GM21825 (cell line): ENCODE measurements around the gene CLNK.
"Not testable (repeated sequence)": the region's sequence is repeated elsewhere in the genome, so short reads cannot be mapped to it uniquely, and the experiment has no call there.

Experiments used
- ATAC-seq: cut with Tn5 transposase; IDR thresholded peaks from one replicate; pipeline ENCODE4 v1.9.1; 2021; ENCODE audit warnings: mild to moderate bottlenecking, moderate library complexity; ENCODE audit not compliant: unreplicated experiment

CLNK gene

DNA sequence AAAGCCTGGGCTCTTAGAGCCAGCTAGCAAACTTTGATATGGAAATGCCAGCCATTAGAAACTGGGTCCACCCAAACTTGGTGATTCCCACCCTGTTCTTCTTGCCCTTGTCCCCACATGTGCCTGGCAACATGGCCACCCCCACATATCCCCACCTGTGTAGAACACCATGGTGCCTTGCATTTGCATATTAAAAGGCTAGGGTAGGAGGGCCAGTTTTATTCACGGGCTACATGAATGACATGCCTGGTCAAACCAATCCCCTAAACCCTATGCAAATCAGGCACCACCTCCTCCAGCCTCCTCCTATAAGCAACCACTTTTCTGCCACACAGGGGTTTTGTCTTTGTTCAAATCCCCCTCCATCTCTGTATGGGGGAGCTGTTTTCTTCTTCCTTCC, 104.9 kb downstream of the CLNK start:
- ATAC-seq = no peak

DNA sequence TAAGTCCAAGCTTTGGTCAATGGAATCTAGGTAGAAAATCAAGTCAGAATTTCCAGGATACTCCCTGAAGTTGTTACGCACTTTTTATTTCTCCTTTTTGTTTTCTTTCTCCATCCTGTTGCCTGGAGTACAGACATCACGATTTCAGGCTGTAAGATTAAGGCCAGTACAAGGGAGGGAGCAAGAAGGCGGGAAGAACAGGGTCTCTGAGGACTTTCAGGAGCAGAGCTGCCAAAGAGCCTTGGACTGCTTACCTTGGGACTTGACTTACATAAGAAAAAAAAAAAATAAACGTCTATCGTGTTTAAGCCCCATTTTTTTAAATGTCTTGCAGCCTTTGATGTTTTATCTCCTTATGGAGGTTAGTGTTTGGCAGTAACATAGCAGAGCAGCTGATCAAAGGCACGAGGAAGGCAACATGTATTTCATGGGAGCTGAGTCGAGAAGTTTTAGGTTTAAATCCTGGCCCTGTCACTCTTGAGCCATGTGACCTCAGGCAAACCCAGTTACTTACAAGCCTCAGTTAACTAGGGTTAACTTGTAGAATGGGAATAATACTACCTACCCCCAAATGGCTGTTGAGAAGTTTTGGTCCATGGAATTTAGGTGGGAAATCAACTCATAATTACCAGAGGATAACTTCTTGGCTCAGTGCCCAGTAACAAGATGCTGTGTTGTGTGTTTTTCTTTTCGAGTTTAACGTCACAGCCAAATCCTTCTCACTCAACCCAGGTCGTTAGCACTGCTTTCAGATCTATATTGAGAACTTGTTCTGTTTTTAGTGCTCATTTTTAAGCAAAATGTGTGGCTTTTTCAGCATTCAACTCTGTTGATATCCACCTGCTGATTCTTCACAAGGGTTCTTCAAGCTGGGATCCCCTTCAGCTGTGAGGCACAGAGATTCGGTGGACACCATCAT, 106.8 kb downstream of the CLNK start:
- ATAC-seq = no peak

DNA sequence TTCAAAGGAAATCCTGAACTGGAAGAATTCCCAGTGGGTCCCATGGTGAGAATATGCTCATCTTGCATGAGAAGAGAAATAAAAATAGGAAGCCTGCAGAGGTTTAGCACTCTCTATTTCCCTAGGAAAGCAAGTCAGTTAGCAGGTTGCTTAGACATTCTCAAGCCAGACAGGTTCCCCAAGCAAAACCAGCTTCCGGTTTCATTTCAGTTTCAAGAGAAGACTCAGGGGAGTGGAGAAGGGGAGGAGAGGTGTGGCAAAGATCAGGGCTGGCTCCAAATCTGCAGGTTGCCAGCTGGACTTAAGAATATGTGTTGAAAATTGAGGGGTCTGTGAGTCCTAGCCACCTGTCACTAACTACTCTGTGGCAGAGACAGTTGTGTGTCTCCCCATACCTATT, 107.5 kb downstream of the CLNK start:
- peak; percentile 78 for ATAC-seq

DNA sequence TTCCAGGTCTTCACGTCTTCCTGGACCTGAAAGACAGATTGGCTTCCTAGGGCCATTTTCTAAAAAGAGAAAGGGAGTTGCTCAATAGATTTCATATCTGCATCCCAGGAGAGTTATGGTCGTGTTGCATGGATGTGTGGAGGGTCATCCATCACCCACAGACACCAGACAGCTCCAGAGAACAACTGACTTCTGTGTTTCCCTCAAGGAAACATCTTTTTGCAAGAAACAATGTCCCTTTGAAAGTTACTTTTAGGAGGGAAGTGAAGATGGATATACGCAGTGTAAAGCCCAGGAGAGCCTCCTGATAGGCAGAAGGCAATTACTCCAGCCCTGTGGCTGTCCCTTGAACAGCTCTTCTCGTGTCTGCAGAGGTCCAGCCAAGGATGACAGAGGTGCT, 108.3 kb downstream of the CLNK start:
- ATAC-seq = no peak

DNA sequence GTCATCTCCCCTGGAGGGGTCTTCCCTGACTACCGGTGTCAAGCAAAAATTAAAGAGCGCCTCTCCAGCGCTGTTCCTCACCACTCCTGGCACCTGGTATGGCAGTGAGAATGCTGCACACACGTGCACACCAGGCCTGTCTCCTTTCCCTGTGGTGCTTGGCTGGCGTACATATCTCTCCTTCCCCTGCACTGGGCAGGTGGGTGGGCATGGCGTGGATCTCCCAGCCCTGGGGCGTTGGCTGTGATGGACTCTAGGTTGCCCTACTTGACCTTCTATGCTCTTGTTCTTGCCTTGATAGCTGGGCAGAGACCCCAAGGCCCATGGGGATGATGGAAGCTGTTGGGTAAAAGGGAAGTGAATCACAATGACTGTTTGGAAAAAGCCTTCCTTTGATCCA, 109.2 kb downstream of the CLNK start:
- no peak for ATAC-seq

DNA sequence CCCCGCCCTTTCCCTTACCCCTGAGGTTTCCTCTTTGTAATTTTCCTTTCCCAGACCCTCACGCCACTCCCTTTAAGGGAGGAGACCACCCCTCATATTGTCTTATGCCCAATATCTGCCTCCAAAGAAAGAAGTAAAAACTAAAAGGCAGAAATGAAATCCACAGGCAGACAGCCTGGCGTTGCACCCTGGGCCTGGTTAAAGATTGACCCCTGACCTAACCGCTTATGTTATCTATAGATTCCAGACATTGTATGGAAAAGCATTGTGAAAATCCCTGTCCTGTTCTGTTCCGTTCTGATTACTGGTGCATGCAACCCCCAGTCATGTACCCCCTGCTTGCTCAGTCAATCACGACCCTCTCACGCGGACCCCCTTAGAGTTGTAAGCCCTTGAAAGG, 110.0 kb downstream of the CLNK start:
- ATAC-seq = not testable (repeated sequence)

DNA sequence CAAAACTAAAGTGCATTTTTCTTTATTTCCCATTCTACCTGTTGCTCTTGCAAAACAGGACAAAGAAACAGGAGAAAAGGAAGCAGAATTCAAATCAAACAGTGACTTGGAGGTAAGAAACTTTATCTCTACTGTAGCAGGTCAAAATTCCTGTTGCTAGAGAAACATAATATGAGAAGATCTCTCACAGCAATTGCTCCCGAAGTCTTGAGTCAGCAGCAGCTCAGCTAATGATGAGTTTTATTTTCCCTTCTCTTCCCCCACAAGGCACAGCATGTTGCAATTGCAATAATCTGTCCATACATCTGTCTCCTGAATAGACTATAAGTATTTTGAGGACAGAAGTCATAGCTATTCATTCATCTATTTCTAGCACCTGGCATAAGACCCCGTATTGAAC, 112.7 kb downstream of the CLNK start:
- no peak for ATAC-seq

DNA sequence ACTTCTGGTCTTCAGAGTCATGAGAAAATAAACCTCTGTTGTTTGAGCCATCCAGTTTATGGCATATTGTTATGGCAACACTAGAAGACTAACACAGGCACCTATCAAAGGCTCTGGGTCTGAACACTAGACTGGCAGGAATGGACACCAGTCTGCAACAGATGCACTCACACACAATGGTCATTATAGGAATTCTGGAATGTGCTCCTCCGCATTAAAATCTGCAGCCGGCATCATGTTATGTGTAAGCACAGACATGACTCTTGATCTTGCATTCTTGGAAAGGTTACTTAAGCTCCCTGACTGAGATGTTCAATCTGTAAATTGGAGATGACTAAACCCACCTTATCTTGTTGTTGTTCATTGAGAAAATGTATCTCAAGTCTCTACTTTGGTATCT, 115.1 kb downstream of the CLNK start:
- no peak for ATAC-seq

DNA sequence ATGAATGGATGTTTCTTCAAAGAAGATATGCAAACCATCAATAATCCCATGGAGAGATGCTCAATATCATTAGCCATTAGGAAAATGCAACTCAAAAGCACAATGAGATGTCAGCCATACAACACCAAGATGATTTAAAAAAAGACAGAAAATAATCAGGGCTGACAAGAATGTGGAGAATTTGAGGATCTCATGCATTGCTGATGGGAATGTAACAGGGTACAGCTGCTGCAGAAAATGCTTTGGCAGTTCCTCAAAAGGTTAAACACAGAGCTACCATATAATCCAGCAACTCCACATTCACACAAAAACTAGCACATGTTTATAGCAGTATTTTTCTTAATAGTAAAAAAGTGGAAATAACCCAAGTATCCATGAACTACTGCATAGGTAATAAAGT, 116.8 kb downstream of the CLNK start:
- ATAC-seq = no peak

DNA sequence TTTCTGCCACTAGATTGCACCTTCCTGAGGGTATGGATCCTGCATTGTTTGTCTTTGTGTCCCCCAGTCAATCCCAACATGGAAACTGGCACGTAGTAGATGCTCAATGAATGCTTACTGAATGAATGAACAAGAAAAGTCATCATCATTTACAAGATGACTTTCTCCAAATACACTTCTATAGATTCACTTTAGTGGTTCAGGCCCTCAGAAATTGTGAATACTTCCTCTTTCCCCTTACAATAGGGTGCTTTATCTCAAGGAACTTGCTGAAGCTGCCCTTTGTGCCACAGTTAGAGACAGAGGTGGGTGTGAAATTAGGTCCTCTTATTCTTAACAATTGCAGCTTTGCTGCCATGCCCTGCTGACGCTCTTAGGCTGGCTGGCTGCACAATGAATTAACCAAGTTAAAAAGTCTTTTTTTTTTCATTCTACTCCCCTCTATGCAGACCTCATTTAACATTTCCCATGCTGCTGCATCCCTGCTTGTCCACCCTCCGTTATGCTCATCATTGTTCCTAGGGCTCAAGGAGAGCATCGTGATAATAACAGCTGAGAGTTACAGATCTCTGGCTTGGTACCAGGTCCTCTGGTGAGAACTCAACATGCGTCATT, 119.3 kb downstream of the CLNK start:
- no peak for ATAC-seq

DNA sequence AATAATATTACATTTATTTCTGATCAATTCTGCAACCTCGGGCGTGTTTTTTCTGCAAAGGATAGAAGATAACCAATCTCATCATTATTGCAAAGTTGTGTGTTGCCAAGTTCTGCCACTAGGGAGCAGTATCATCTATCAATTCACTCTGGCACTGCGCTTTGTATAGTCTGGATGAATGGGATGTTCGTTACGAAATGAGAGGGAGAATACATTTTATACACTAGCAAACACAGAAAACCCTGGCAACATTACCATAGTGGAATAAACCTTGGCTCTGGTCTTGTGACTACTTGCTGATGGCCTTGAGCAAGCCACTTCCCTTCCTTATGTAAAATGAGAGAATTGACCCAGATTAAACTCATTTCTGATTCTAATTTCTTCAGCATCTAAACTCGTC, 129.9 kb downstream of the CLNK start:
- peak; percentile 72 for ATAC-seq

DNA sequence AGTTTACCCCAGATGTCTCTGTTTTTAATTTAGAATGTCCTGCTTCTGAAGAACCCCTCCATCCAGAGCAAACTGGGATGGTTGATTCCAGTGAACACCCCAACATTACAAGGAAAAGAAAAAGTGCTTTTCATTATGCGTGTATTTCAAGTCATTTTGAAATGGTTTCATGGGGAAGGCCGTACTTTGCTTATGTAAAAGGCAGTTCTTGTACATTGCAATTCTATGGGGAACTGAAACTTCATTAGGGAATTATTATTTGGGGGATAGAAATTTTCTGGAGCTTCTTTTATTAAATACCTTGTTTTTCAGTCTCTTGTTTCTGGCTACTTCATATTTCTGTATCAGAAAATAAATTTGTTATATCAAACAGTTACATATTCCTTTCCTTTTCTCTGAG, 130.4 kb downstream of the CLNK start:
- ATAC-seq = no peak

DNA sequence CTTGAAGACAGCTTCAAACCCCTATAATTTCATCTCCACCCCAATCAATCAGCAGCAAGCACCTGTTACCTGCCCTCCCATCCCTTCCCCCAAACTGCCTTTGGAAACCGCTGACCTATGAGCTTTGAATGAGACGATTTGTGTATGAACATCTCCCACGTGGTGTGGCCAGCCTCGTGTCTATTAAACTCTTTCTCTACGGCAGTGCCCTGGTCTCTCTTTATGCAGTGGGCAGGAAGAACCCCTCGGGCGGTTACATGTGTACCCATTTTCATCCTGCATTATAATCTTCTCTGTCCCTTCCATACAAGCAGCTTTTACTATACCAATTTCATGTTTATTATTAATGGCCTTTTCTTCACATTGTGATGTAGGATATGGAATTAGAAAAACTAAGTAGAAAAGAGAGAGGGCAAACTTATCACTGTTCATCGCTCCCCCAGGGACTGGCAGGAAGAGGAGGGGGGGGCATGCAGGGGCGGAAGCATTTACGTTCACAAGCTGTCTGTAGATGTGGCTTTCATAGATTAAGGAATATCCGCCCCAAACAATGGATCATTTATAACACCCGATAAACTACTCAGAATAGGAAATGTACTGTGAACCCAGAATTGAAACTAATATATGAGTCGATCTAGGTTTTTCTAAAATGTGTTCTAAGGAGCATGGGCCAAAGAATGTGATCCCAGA, 131.8 kb downstream of the CLNK start:
- no peak for ATAC-seq

DNA sequence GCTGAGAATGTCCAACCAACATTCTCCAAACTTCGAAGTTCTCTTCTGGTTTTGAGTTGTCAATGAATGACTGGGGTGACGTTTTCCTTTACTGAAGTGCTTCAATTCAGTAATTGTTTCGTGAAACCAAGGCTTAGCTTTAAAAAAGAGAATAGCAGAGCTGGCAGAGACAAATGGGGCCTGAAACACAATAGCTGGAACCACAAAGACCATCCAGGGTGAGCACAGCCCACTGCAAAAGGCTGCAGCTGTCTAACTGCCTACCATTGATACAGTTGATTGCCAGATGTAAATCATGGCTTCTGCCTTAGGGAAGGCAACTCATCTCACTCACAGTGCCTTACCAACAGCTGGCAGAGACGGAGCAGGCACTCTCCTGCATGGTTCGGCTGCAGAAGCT, 148.7 kb downstream of the CLNK start:
- peak; percentile 67 for ATAC-seq

DNA sequence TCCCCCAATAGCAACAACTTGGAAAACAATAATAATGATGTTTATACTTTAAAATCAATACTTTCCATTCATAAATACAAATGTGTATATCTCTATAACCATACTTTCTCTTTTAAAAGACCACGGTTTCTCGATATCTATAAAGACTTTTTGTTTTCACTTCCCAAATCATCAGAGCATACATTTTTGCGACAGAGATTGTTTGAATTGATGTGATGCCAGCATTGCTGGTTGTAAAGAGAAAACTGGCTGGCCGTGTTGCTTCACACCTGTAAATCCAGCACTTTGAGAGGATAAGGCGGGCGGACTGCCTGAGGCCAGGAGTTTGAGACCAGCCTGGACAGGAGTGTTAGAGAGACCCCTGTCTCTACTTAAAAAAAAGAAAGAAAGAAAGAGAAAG, 149.7 kb downstream of the CLNK start:
- no peak for ATAC-seq

DNA sequence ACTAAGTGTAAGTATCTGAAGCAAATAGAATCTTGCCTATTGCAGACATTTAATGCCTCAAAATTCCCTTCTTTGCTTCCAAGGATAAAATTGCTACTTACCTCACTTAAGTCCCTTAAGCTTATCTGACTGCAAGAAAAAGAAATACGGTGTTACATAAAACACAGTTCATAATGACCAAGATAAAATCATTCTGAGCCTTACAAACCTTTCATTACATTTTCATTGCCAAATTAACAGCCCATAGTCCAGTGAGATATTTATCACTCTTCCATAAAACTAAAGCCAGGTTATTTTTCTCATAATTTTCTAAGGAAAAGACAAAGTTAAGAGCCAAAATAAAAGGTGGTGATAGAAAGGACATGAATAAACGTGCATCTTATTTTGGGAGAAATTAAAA, 152.4 kb downstream of the CLNK start:
- no peak for ATAC-seq

DNA sequence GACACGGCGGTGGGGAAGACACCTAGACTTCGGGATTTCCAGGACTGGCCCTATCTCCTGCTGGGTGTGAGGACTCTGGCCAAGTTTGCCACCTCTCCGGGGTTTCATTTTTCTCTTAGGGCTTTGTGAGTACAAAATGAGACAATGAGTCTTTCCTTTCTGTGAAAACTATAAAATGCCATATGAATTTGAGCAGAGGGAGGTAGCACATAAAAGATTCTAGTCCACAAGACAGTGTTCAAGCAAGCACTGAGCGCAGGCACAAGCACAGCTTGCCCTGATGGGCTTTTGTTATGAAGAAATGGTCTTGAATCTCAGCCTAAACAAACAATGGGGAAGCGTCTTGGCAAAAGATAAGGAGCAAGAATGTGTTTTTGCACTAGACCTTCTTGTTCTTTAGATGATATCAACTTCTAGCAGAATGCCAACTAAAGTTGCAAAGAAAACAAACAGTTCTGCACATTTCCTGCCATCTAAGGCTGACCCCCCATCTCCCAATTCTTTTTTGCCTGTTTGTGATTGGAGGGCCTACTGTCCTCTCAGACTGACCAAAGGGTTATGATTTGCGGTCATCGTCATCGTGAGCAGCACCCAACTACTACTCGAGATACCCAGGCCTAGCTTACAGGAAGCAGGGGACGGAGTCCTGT, 154.3 kb downstream of the CLNK start:
- ATAC-seq = no peak

DNA sequence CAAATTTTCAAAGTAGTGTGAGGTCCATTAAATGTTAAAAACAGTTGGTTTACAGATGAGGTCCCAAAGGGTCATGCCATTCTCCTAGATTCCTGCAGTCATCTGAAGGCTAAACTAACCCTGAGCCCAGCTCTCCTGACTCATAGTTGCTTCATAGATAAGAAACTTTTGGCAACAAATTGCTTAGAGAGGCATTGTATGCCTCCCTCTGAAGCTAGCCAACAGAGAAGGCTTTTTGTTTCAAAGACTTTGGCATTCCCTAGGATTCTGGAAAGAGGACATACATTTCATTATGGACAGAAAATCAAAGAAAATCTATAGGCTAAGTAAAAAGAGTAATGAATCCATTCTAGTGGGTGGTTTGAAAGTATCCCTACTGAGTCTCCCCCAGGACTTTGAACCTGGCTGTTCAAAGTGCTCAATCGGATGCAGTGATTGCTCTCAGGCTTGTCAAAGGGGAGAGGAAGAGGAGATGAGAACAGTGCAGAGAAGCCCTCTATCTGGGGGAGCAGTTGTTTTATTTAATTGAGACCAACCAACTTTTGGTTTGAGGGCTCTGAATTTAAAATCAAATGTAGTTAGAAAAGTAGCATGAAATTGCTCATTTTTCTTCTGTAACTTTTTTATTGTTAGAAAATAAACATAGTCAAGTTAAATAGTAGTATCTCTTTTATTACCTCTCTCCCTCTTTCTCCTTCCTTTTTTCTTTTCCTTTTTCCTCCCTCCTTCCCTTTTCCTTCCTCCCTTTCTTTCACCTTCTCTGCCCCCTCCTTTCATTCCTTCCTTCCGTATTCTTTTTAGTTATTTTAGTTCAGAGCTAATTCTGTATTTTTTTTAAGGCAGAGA, 155.1 kb downstream of the CLNK start:
- no peak for ATAC-seq

DNA sequence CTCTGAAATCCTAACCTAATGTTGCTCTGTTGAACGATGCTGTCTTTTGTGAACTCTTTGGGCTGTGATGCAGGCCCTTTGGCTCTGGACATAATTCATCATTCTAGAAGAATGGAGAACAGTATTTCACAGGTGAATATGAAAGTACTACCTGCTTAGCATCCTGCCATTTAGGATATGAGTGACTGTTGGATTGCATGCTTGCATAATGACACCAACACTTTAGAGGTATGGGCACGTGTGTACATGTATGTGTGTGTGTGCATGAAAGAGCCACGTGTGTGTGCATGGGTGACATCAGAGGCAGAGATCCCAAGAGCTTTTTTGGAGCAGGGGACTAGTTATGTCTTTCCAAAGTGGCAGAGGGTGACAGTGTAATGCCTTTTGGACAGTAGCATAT, 157.1 kb downstream of the CLNK start:
- ATAC-seq = no peak

DNA sequence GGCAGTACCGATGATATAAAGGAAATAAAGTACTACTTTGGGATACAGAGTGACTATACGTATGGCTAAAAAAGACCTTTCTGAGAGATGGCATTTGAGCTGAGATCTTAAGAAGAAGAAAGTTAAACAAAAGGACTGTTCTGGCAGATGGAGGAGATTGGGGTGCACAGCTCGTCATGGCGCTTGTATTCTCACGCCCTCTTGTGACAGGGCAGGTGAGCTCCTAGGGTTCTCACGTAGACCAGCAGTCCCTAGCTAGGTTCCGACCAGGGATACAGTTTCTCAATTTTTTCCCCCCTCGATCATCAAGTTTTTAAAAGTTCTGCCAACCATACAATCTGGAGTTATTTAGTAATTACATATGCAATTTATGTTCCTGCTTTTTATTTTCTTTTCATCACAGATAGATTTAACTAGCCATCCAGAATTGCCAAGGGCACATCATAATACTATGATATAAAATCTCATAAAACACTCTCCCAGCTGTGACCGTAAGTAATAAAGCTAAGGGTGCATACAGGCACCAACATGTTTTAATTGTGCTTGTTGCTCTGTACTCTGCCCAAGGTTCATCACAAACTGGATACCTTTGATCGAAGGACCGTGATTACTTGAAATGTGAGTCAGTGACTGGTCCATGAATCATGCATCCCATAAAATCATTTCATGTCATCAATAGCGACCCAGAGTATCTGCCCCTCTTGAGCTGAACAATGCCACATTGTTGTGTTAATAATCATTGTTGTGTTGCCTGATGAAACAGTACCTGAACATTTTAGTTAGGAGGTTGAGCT, 157.9 kb downstream of the CLNK start:
- ATAC-seq = no peak
